Neural cell (in vitro differentiated cells): Measurements from ENCODE around the gene OBSCN.

ENCODE experiments used
- EP300 ChIP-seq: fragments of 450-650 bp; conservative IDR thresholded peaks from 2 replicates; pipeline ENCODE4 v1.6.1; 2014; ENCODE audit warnings: antibody characterized with exemption, mild to moderate bottlenecking, moderate library complexity; ENCODE audit not compliant: poor library complexity, severe bottlenecking
- EZH2 ChIP-seq: fragments of 200-600, 300-800 bp; shearing (Covaris generic), sonication (generic); IDR thresholded peaks from 2 replicates; pipeline ENCODE4 v1.6.1; 2014; ENCODE audit warnings: antibody characterized with exemption, low read length, borderline replicate concordance, mild to moderate bottlenecking; ENCODE audit not compliant: insufficient read depth, poor library complexity, severe bottlenecking
- MXI1 ChIP-seq: fragments of 450-650 bp; conservative IDR thresholded peaks from 2 replicates; pipeline ENCODE4 v1.6.1; 2014; ENCODE audit warnings: antibody characterized with exemption, mild to moderate bottlenecking; ENCODE audit not compliant: poor library complexity, severe bottlenecking
- POLR2AphosphoS5 ChIP-seq: IDR thresholded peaks from 2 replicates; pipeline ENCODE4 v1.6.1; 2012
- RAD21 ChIP-seq: fragments of 450-650 bp; conservative IDR thresholded peaks from 2 replicates; pipeline ENCODE4 v1.6.1; 2014; ENCODE audit warnings: antibody characterized with exemption, mild to moderate bottlenecking, moderate library complexity
- SMC3 ChIP-seq: fragments of 450-650 bp; conservative IDR thresholded peaks from 2 replicates; pipeline ENCODE4 v1.6.1; 2014; ENCODE audit warnings: antibody characterized with exemption, mild to moderate bottlenecking, moderate library complexity; ENCODE audit not compliant: poor library complexity
- TAF1 ChIP-seq: IDR thresholded peaks from 2 replicates; pipeline ENCODE4 v1.6.1; 2012; ENCODE audit warnings: low read depth
- TF ChIP-seq, protein P1 (sequence below): fragments of 450-650 bp; IDR thresholded peaks from 2 replicates; pipeline ENCODE4 v1.5.1; 2014; ENCODE audit warnings: antibody characterized with exemption, mild to moderate bottlenecking, moderate library complexity; ENCODE audit not compliant: poor library complexity, severe bottlenecking
- TF ChIP-seq, protein P2 (sequence below): IDR thresholded peaks from 2 replicates; pipeline ENCODE4 v1.6.1; 2012; ENCODE audit warnings: borderline replicate concordance

- TF ChIP-seq, protein P1, sequence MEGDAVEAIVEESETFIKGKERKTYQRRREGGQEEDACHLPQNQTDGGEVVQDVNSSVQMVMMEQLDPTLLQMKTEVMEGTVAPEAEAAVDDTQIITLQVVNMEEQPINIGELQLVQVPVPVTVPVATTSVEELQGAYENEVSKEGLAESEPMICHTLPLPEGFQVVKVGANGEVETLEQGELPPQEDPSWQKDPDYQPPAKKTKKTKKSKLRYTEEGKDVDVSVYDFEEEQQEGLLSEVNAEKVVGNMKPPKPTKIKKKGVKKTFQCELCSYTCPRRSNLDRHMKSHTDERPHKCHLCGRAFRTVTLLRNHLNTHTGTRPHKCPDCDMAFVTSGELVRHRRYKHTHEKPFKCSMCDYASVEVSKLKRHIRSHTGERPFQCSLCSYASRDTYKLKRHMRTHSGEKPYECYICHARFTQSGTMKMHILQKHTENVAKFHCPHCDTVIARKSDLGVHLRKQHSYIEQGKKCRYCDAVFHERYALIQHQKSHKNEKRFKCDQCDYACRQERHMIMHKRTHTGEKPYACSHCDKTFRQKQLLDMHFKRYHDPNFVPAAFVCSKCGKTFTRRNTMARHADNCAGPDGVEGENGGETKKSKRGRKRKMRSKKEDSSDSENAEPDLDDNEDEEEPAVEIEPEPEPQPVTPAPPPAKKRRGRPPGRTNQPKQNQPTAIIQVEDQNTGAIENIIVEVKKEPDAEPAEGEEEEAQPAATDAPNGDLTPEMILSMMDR, result no peak
- TF ChIP-seq EP300 (no peak), POLR2AphosphoS5 (no peak), TAF1 (no peak), EZH2 (no peak), RAD21 (no peak), MXI1 (no peak), SMC3 (no peak)
- TF ChIP-seq, protein P2, sequence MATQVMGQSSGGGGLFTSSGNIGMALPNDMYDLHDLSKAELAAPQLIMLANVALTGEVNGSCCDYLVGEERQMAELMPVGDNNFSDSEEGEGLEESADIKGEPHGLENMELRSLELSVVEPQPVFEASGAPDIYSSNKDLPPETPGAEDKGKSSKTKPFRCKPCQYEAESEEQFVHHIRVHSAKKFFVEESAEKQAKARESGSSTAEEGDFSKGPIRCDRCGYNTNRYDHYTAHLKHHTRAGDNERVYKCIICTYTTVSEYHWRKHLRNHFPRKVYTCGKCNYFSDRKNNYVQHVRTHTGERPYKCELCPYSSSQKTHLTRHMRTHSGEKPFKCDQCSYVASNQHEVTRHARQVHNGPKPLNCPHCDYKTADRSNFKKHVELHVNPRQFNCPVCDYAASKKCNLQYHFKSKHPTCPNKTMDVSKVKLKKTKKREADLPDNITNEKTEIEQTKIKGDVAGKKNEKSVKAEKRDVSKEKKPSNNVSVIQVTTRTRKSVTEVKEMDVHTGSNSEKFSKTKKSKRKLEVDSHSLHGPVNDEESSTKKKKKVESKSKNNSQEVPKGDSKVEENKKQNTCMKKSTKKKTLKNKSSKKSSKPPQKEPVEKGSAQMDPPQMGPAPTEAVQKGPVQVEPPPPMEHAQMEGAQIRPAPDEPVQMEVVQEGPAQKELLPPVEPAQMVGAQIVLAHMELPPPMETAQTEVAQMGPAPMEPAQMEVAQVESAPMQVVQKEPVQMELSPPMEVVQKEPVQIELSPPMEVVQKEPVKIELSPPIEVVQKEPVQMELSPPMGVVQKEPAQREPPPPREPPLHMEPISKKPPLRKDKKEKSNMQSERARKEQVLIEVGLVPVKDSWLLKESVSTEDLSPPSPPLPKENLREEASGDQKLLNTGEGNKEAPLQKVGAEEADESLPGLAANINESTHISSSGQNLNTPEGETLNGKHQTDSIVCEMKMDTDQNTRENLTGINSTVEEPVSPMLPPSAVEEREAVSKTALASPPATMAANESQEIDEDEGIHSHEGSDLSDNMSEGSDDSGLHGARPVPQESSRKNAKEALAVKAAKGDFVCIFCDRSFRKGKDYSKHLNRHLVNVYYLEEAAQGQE, result no peak
Measured at GRCh38 chr1:228236744-228237143, 28.9 kb downstream of the OBSCN start.
